ENCODE measurements around the gene ACKR3. TPM values are rescaled to one million over a fixed set of nuclear protein-coding genes. Genes with fewer than 3 reads are reported as not detected.
A peak's percentile ranks its signal among the peaks of the same experiment; 100 is the strongest.

Gene ACKR3
- polyA plus RNA-seq, 2 of the 4 experiments (the other 2 are of a cell fraction) = 21.3 to 33.2 TPM

DNA sequence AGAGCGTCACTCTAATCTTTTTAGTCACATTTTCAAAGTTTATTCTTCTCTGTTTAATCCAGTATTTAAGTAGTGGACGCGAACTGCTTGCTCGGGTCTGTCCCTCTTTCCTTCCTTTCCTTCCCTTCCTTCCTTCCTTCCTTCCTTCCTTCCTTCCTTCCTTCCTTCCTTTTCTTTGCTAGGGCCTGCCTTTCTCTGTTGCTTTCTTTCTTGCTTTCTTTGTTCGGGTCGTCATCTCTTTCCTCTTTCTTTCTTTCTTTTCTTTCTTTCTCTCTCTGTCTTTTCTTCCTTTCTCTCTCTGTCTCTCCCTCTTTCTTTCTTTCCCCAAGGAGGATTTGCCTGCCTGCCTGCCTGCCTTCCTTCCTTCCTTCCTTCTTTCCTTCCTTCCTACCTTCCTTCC, 3.0 kb upstream of the ACKR3 start (continued):
- TF ChIP-seq CHD2 (IDR thresholded peaks at IDR 0.05; ENCODE audit: low read length, partially characterized antibody) = no peak

DNA sequence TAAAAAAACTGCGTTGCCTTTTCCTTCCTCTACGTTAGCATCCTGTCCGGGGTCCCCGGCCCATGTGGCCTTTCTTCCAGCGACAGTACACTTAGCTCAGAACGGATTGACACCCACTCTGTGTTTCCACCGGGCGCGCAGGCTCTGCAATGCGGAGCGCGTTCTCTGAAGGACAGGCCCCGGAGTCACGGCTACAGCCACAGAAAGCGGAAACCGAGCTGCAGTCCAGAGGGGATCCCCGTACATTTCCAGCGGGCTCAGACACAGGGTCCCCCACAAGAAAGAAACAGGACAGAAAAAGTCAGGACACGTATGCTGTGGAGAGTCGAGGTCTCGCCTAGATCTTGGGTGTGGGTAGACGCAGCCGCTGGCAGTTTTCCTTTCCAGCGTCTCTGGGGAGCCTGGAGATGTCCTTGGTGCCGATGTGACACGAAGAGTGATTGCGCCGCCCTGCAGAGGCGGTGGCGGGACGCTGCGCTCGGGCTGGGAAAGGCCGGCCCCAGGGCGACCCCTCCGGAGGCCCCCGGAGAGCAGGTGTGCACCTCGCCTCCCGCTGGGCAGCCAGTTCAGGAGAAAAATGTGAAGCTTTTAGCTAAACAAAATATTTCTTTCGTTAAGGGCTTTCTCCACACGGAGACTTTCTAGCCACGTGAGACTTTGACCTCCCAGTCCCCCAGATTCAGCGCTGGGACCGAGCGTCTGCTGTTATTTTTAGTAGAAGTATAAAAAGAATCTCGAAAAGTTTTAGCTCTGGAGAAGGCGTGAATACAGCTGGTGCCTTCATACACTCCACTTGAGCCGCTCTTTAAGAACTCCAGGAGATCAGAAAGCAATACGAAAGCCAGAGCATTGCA, 1.3 kb upstream of the ACKR3 start:
- TF ChIP-seq, protein P1, sequence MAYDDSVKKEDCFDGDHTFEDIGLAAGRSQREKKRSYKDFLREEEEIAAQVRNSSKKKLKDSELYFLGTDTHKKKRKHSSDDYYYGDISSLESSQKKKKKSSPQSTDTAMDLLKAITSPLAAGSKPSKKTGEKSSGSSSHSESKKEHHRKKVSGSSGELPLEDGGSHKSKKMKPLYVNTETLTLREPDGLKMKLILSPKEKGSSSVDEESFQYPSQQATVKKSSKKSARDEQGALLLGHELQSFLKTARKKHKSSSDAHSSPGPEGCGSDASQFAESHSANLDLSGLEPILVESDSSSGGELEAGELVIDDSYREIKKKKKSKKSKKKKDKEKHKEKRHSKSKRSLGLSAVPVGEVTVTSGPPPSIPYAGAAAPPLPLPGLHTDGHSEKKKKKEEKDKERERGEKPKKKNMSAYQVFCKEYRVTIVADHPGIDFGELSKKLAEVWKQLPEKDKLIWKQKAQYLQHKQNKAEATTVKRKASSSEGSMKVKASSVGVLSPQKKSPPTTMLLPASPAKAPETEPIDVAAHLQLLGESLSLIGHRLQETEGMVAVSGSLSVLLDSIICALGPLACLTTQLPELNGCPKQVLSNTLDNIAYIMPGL (CRISPR knock-in tag; IDR thresholded peaks at IDR 0.05; ENCODE audit: borderline replicate concordance) = no peak
- TF ChIP-seq, protein P2, sequence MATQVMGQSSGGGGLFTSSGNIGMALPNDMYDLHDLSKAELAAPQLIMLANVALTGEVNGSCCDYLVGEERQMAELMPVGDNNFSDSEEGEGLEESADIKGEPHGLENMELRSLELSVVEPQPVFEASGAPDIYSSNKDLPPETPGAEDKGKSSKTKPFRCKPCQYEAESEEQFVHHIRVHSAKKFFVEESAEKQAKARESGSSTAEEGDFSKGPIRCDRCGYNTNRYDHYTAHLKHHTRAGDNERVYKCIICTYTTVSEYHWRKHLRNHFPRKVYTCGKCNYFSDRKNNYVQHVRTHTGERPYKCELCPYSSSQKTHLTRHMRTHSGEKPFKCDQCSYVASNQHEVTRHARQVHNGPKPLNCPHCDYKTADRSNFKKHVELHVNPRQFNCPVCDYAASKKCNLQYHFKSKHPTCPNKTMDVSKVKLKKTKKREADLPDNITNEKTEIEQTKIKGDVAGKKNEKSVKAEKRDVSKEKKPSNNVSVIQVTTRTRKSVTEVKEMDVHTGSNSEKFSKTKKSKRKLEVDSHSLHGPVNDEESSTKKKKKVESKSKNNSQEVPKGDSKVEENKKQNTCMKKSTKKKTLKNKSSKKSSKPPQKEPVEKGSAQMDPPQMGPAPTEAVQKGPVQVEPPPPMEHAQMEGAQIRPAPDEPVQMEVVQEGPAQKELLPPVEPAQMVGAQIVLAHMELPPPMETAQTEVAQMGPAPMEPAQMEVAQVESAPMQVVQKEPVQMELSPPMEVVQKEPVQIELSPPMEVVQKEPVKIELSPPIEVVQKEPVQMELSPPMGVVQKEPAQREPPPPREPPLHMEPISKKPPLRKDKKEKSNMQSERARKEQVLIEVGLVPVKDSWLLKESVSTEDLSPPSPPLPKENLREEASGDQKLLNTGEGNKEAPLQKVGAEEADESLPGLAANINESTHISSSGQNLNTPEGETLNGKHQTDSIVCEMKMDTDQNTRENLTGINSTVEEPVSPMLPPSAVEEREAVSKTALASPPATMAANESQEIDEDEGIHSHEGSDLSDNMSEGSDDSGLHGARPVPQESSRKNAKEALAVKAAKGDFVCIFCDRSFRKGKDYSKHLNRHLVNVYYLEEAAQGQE (IDR thresholded peaks at IDR 0.05) = no peak
- TF ChIP-seq, protein P3, sequence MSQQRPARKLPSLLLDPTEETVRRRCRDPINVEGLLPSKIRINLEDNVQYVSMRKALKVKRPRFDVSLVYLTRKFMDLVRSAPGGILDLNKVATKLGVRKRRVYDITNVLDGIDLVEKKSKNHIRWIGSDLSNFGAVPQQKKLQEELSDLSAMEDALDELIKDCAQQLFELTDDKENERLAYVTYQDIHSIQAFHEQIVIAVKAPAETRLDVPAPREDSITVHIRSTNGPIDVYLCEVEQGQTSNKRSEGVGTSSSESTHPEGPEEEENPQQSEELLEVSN (IDR thresholded peaks at IDR 0.05; ENCODE audit: borderline replicate concordance, low read depth) = 0 out of 2 replicates have a peak, but pooled peaks have one; percentile 8
- ATAC-seq = peak; percentile 48 to 60
- no peaks in the 10 kb centered on the region for H3K9me3 ChIP-seq
- peak overlapping the region; percentile 36 for H3K4me3 ChIP-seq
- 18% methylated on average over 42 of the region's 49 CpGs for WGBS (ENCODE audit: missing lambda C conversion rate)
- H3K4me1 ChIP-seq = peaks cover 10% of the 10 kb centered on the region; the same call in 2 of the 3 replicates
- ChIA-PET CTCF (interaction anchor here (0.8 to 2.6 kb wide), 10 partner anchors 10 to 459 kb away, joined by 3 to 10 read pairs (median 3); no protein-coding TSS in a partner anchor), POLR2A (no interaction called here)
- no peak for FAIRE-seq
- no peak for DNase-seq (ENCODE audit: low read depth in 1 of 2, low spot score in 1 of 2)
- peak overlapping the region; percentile 73 for H3K4me2 ChIP-seq
- H3K27ac ChIP-seq = peak overlapping the region; percentile 62 to 90

DNA sequence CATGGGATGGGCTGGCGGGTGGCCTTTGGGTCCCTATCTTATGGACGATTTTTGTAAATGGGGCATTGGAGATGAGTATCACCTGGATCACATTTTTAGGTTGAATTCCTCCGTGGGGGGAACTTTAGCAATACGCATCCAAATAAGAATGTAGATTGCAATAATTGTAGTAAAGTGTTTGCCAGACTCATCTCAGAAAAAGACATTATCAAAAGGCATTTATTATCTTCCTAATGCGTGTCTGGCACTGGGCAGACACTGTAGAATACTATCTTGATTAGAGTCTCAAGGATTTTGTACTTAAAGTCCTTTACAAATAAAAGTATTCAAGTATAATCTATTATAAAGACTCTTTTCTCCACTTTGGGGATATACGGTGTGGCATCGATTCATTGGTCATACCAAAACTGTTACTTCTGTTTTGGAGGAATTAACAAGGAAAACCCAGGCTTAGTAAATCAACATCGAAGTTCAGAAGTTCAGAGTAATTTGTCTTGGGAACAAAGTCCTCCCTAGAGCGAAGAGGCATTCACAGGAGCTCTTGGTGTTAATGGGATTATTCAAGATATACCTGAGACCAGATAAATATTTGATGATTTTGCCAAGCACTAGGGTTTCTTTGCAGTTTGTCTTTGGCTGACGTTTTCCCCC, 578 bp upstream of the ACKR3 start:
- CTCF ChIA-PET = interaction anchor here (0.6 to 2.6 kb wide), 25 partner anchors 9 to 511 kb away, joined by 3 to 16 read pairs (median 4); no protein-coding TSS in a partner anchor
- DNase-seq (ENCODE audit: low read depth in 1 of 2, low spot score in 1 of 2) = no peak
- WGBS (ENCODE audit: missing lambda C conversion rate) = 47% methylated on average over 10 of the region's 10 CpGs
- H3K27ac ChIP-seq = peak overlapping the region in 1 of 2 experiments; percentile 90; a peak in 4 of 6 replicates
- peak overlapping the region; percentile 43 for H3K4me3 ChIP-seq
- POLR2A ChIA-PET = interaction anchor here (0.6 to 1.5 kb wide), 3 partner anchors 117 to 516 kb away, joined by 3 to 5 read pairs (median 3); no protein-coding TSS in a partner anchor
- no peak for FAIRE-seq
- ATAC-seq = no peak
- no peaks in the 10 kb centered on the region for H3K9me3 ChIP-seq
- peaks cover 10% of the 10 kb centered on the region; the same call in 2 of the 3 replicates for H3K4me1 ChIP-seq
- TF ChIP-seq HEYL (CRISPR knock-in tag; IDR thresholded peaks at IDR 0.05) (no peak), CHD2 (IDR thresholded peaks at IDR 0.05; ENCODE audit: low read length, partially characterized antibody) (no peak), JUN (IDR thresholded peaks at IDR 0.05) (no peak), TP53 (CRISPR knock-in tag; IDR thresholded peaks at IDR 0.05) (no peak), EHMT2 (IDR thresholded peaks at IDR 0.05; ENCODE audit: low read depth) (no peak), CHD4 (IDR thresholded peaks at IDR 0.05; ENCODE audit: borderline replicate concordance) (no peak), SREBF2 (IDR thresholded peaks at IDR 0.05) (no peak), JUNB (IDR thresholded peaks at IDR 0.05) (no peak), RAD21 (conservative IDR thresholded peaks at IDR 0.05 in 1 of 2, IDR thresholded peaks at IDR 0.05 in 1 of 2) (no peak), NFE2L2 (conservative IDR thresholded peaks at IDR 0.05; ENCODE audit: low read length) (no peak), FOSB (CRISPR knock-in tag; IDR thresholded peaks at IDR 0.05) (no peak), ZSCAN20 (CRISPR knock-in tag; IDR thresholded peaks at IDR 0.05) (no peak)
- TF ChIP-seq, protein P4, sequence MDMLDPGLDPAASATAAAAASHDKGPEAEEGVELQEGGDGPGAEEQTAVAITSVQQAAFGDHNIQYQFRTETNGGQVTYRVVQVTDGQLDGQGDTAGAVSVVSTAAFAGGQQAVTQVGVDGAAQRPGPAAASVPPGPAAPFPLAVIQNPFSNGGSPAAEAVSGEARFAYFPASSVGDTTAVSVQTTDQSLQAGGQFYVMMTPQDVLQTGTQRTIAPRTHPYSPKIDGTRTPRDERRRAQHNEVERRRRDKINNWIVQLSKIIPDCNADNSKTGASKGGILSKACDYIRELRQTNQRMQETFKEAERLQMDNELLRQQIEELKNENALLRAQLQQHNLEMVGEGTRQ (IDR thresholded peaks at IDR 0.05) = no peak
- peak overlapping the region; percentile 73 for H3K4me2 ChIP-seq
